AG09319 (cell line): ENCODE data around the gene CUX1.

Source experiments
- DNase-seq: peaks from one replicate; pipeline ENCODE4 v3.0.0-alpha.2; 2010; ENCODE audit warnings: low read depth; ENCODE audit errors: extremely low read depth
- CTCF ChIP-seq: IDR thresholded peaks from 2 replicates; pipeline ENCODE4 v1.5.1; 2011; ENCODE audit warnings: low read depth, mild to moderate bottlenecking, inconsistent platforms, low read length, moderate library complexity

Gene CUX1

GRCh38 chr7:102152672-102153598 is 335.5 kb downstream of the CUX1 start:
- DNase-seq = no peak
- TF ChIP-seq CTCF = no peak

DNA sequence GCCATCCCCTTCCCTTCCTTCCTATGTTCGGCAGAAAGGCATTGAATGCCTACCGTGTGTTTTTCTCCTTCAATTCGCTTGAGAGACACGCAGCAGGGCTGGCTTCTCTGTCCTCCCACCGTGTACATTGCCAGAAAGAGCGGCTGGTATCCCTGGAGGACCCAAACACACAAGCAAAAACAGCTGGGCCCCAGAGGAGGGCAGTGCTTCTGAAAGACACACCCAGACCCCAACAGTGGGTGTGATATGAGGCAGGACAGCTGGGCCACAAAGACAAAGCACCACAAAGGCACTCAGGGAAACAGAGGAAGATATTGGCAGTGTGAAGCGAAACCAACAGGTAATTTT is 336.1 kb downstream of the CUX1 start:
- DNase-seq = no peak
- no peak for TF ChIP-seq CTCF

- TF ChIP-seq CTCF = no peak
- DNase-seq = no peak
Measured at GRCh38 chr7:102154425-102154824, 337.0 kb downstream of the CUX1 start.

DNA sequence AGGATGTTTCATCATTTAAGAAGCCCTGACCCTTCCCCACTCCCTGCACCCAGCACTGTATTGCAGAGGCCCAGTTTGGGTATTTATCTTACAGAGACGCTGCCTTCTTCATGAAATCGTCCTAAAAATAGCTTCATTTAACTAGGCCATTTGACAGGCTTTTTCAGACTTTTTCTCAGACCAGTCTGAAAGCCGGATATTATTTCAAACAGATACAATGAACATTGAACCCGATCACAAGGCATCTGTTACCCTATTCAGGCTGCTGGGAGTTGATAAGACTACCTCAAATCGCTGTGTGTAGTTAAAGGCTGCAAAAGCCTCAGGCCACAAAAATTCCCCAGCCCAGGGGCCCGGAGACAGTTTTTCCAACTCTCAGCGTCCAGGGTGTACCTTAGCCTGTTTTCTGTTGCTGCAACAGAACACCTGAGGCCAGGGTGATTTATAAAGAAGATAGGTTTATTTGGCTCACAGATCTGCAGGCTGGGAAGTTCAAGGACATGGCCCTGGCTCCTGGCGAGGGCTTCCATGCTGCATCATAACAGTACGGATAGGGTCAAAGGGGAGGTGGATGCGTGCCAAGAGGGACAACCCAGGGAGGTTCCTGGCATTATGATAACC is 338.5 kb downstream of the CUX1 start:
- no peak for TF ChIP-seq CTCF
- DNase-seq = no peak

DNA sequence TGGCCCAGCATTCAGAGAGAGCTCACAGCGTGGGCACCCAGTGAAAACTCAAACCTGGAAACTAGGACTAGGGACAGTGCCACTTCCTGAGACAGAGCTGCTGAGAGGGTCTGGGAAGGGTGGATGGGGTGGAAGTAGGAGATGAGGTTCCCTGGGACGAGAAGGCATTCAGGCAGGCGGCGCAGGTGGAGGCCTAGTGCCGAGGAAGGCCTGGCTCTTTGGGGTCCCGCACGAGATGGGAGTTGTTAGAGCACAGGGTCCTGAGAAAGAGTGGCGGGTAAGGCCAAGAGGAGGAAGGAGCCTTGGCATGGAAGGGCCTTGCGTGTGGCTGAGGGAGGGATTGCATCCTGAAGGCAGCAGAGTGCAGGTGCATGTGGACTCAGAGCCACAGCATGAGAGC is 339.4 kb downstream of the CUX1 start:
- no peak for DNase-seq
- no peak for TF ChIP-seq CTCF

- no peak for TF ChIP-seq CTCF
- DNase-seq = no peak
Measured at GRCh38 chr7:102165136-102165535, 347.7 kb downstream of the CUX1 start.

- DNase-seq = no peak
- no peak for TF ChIP-seq CTCF
Measured at GRCh38 chr7:102167254-102167653, 349.8 kb downstream of the CUX1 start.
